GM06990 (cell line): ENCODE results near the gene UNC13A.
"Not testable (repeated sequence)": the region's sequence is repeated elsewhere in the genome, so short reads cannot be mapped to it uniquely, and the experiment has no call there.

Source experiments
- DNase-seq: peaks from one replicate; pipeline ENCODE4 v3.0.0-alpha.2; 2011; ENCODE audit not compliant: insufficient read length; ENCODE audit errors: extremely low read depth
- H3K27me3 ChIP-seq: replicated peaks from 2 replicates; pipeline ENCODE4 v1.6.0; 2011; ENCODE audit warnings: low read length; ENCODE audit not compliant: control insufficient read depth, insufficient read depth
- H3K36me3 ChIP-seq: 2 replicates; pipeline ENCODE4 v1.5.1; 2011; ENCODE audit warnings: low read length; ENCODE audit not compliant: control insufficient read depth, insufficient read depth
- H3K4me3 ChIP-seq: replicated peaks from 2 replicates; pipeline ENCODE4 v1.5.1; 2011; ENCODE audit warnings: low read depth, mild to moderate bottlenecking, control low read depth, low read length
- TF ChIP-seq, protein P1 (sequence below): IDR thresholded peaks from 2 replicates; pipeline ENCODE4 v1.5.1; 2011; ENCODE audit warnings: low read length, control low read depth, mild to moderate bottlenecking, inconsistent platforms; ENCODE audit not compliant: insufficient read depth, poor library complexity, severe bottlenecking

The UNC13A gene

DNA sequence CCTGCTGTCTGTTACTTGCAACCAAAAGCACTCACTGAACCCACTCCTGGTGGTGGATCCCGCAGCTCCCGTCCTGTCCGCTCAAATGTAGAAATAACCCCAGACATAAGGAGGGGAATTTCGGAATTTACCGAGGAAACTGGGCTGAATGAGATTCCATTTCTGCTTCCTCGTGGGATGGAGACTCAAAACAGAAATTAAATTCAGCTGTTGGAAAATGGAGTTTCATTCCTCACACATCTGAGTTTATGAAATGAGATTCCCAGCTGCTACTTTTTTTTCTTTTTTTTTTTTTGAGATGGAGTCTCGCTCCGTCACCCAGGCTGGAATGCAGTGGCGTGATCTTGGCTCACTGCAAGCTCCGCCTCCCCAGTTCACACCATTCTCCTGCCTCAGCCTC lies 88.4 kb downstream of the UNC13A start:
- no peak for DNase-seq
- no peaks in the 10 kb centered on the region for H3K27me3 ChIP-seq
- TF ChIP-seq, protein P1, sequence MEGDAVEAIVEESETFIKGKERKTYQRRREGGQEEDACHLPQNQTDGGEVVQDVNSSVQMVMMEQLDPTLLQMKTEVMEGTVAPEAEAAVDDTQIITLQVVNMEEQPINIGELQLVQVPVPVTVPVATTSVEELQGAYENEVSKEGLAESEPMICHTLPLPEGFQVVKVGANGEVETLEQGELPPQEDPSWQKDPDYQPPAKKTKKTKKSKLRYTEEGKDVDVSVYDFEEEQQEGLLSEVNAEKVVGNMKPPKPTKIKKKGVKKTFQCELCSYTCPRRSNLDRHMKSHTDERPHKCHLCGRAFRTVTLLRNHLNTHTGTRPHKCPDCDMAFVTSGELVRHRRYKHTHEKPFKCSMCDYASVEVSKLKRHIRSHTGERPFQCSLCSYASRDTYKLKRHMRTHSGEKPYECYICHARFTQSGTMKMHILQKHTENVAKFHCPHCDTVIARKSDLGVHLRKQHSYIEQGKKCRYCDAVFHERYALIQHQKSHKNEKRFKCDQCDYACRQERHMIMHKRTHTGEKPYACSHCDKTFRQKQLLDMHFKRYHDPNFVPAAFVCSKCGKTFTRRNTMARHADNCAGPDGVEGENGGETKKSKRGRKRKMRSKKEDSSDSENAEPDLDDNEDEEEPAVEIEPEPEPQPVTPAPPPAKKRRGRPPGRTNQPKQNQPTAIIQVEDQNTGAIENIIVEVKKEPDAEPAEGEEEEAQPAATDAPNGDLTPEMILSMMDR: no peak
- H3K36me3 ChIP-seq: no peaks in the 10 kb centered on the region
- no peak overlapping the region for H3K4me3 ChIP-seq

- TF ChIP-seq, protein P1: no peak
- Histone ChIP-seq H3K36me3 (no peaks in the 10 kb centered on the region), H3K4me3 (no peak overlapping the region), H3K27me3 (no peaks in the 10 kb centered on the region)
- no peak for DNase-seq
Observed at GRCh38 chr19:17598953-17599352, 89.2 kb downstream of the UNC13A start.

DNA sequence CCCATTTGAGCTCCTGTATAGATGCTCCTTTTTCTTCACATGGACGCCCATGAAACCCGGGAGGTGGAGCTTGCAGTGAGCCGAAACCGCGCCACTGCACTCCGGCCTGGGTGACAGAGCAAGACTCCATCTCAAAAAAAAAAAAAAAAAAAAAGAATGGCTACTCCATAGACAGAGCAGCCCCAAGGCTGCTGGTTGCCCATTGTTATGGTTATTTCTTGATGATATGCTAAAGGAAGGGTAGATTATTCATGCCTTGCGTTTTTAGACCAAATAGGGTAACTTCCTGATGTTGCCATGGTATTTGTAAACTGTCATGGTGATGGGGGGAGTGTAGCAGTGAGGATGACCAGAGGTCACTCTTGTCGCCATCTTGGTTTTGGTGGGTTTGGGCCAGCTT lies 90.1 kb downstream of the UNC13A start:
- not testable (repeated sequence) for DNase-seq, H3K36me3 ChIP-seq, H3K4me3 ChIP-seq, H3K27me3 ChIP-seq

DNA sequence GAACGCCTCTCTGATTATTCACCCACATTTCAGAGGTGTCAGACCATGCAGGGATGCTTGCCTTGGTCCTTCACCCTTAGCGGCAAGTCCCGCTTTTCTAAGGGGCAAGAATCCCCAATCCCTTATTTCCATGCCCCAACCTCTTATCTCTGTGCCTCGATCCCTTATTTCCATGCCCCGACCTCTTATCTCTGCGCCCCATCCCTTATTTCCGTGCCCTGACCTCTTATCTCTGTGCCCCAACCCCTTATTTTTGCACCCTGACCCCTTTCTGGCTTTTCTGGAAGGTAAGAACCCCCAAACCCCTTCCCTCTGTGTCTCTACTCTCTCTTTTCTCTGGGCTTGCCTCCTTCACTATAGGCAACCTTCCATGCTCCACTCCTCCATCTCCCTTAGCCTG lies 93.9 kb downstream of the UNC13A start:
- H3K36me3 ChIP-seq, H3K4me3 ChIP-seq, DNase-seq, H3K27me3 ChIP-seq: not testable (repeated sequence)

- H3K27me3 ChIP-seq: no peaks in the 10 kb centered on the region
- TF ChIP-seq, protein P1: no peak
- H3K36me3 ChIP-seq: no peaks in the 10 kb centered on the region
- no peak overlapping the region for H3K4me3 ChIP-seq
- DNase-seq: no peak
Observed at GRCh38 chr19:17590866-17591265, 97.3 kb downstream of the UNC13A start.

DNA sequence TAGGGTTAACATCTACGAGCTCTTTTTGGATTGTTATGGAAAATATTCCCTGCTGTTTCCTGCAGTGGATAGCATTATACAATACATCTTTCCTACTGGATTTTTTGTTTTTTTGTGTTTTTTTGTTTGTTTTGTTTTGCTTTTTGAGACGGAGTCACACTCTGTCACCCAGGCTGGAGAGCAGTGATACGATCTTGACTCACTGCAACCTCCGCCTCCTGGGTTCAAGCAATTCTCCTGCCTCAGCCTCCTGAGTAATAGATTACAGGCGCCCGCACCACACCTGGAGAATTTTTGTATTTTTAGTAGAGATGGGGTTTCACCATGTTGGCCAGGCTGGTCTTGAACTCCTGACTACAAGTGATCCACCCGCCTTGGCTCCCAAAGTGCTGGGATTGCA lies 102.8 kb downstream of the UNC13A start:
- peaks cover 11% of the 10 kb centered on the region for H3K36me3 ChIP-seq
- not testable (repeated sequence) for H3K27me3 ChIP-seq, DNase-seq, H3K4me3 ChIP-seq

GRCh38 chr19:17584132-17584531 lies 104.0 kb downstream of the UNC13A start:
- Histone ChIP-seq H3K27me3 (no peaks in the 10 kb centered on the region), H3K4me3 (no peak overlapping the region), H3K36me3 (peaks cover 13% of the 10 kb centered on the region)
- TF ChIP-seq, protein P1: no peak
- no peak for DNase-seq

DNA sequence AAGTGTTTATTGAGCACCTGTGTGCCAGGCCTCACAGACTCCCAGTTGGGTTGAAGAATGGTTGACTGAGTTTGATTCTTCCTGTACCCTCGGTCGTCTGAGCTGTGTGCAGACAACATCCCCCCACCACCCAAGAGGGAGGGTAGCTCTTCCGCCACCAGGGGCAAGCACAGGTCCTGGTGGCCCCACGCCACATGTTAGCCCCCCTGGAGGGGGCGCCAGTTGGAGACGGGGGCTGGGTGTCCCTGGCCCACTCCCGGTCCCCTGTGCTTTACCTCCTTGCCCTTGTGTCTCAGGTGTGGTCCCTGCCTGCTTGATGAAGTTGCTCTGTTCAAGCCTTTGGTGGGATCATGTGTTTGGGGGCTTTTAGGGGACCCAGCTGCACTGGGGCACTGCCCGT lies 105.5 kb downstream of the UNC13A start:
- no peak for DNase-seq
- TF ChIP-seq, protein P1: no peak
- Histone ChIP-seq H3K36me3 (peaks cover 14% of the 10 kb centered on the region), H3K4me3 (no peak overlapping the region), H3K27me3 (no peaks in the 10 kb centered on the region)
